Measurements from ENCODE around the gene AKAP13.

AKAP13 gene

GRCh38 chr15:85470563-85471271 is 90.3 kb downstream of the AKAP13 start:
- H3K4me3 ChIP-seq (ENCODE audit: control insufficient read depth, low read depth, low read length) = no peak overlapping the region
- DNase-seq (ENCODE audit: low read depth) = no peak
- TF ChIP-seq CTCF (IDR thresholded peaks at IDR 0.05; ENCODE audit: control insufficient read depth, insufficient read depth, low read depth, low read length, missing control alignments) = no peak

GRCh38 chr15:85472349-85472748 is 91.9 kb downstream of the AKAP13 start:
- no peak overlapping the region for H3K4me3 ChIP-seq (ENCODE audit: control insufficient read depth, low read depth, low read length)
- no peak for DNase-seq (ENCODE audit: low read depth)
- TF ChIP-seq CTCF (IDR thresholded peaks at IDR 0.05; ENCODE audit: control insufficient read depth, insufficient read depth, low read depth, low read length, missing control alignments) = no peak

GRCh38 chr15:85473455-85473854 is 93.1 kb downstream of the AKAP13 start:
- no peak for TF ChIP-seq CTCF (IDR thresholded peaks at IDR 0.05; ENCODE audit: control insufficient read depth, insufficient read depth, low read depth, low read length, missing control alignments)
- H3K4me3 ChIP-seq (ENCODE audit: control insufficient read depth, low read depth, low read length) = no peak overlapping the region
- no peak for DNase-seq (ENCODE audit: low read depth)

GRCh38 chr15:85474700-85475316 is 94.4 kb downstream of the AKAP13 start:
- H3K4me3 ChIP-seq (ENCODE audit: control insufficient read depth, low read depth, low read length) = no peak overlapping the region
- TF ChIP-seq CTCF (IDR thresholded peaks at IDR 0.05; ENCODE audit: control insufficient read depth, insufficient read depth, low read depth, low read length, missing control alignments) = no peak
- DNase-seq (ENCODE audit: low read depth) = no peak

GRCh38 chr15:85475317-85475701 is 94.9 kb downstream of the AKAP13 start:
- H3K4me3 ChIP-seq (ENCODE audit: control insufficient read depth, low read depth, low read length) = no peak overlapping the region
- TF ChIP-seq CTCF (IDR thresholded peaks at IDR 0.05; ENCODE audit: control insufficient read depth, insufficient read depth, low read depth, low read length, missing control alignments) = no peak
- no peak for DNase-seq (ENCODE audit: low read depth)

GRCh38 chr15:85475711-85476110 is 95.3 kb downstream of the AKAP13 start:
- no peak for TF ChIP-seq CTCF (IDR thresholded peaks at IDR 0.05; ENCODE audit: control insufficient read depth, insufficient read depth, low read depth, low read length, missing control alignments)
- no peak overlapping the region for H3K4me3 ChIP-seq (ENCODE audit: control insufficient read depth, low read depth, low read length)
- no peak for DNase-seq (ENCODE audit: low read depth)
